ENCODE results near the gene RUNX3. TPM values are rescaled to one million over a fixed set of nuclear protein-coding genes. Genes with fewer than 3 reads are reported as not detected.
A peak's percentile ranks its signal among the peaks of the same experiment; 100 is the strongest.

The RUNX3 gene
- total RNA-seq, 1 donor from 2014 or later = 153 TPM

DNA sequence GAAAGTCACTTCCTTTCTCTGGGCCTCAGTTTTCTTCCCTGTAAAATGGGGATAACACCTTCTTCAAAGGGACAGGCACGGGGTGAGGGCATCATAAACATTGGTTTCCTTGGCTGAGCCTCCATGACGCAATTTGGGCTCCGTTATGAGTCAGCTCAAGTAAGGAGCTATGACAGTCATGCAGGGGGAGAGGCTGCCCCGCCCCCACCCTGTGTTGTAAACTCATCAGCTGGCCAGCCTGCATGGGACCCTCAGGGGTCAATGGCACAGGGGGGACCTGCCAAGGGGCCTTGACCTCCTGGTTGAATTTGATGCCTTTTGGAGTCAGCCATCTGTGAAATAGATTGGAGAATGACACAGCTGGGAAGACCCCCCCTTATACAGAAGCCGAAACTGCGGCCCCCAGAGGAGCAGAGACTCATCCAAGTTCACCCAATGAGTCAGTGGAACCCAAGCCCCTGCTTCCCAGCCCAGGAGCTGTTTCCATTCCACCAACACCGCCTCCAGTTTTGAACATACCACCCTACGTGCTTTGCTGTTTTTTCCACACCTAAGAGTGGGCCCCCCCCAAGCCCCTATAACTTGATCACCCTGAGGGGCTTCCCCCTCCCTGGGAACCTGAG lies 36.8 kb upstream of the RUNX3 start:
- Mint-ChIP-seq H3K27ac (peak overlapping the region; percentile 87), H3K4me1 (peaks cover 50% of the 10 kb centered on the region), H3K36me3 (ENCODE audit: low read depth) (no peaks in the 10 kb centered on the region), H3K4me3 (no peak overlapping the region), H3K9me3 (no peaks in the 10 kb centered on the region), H3K27me3 (no peaks in the 10 kb centered on the region)
- DNase-seq = no peak
- POLR2A ChIA-PET = interaction anchor here (0.6 to 6.3 kb wide), 11 partner anchors 10 to 66 kb away, joined by 3 to 88 read pairs (median 7); partner anchors contain the start of gene RUNX3
- CTCF ChIA-PET = interaction anchor here (1.4 to 6.8 kb wide), 2 partner anchors 36 to 68 kb away, joined by 3 to 71 read pairs; partner anchors contain the start of gene RUNX3
- TF ChIP-seq, protein P1, sequence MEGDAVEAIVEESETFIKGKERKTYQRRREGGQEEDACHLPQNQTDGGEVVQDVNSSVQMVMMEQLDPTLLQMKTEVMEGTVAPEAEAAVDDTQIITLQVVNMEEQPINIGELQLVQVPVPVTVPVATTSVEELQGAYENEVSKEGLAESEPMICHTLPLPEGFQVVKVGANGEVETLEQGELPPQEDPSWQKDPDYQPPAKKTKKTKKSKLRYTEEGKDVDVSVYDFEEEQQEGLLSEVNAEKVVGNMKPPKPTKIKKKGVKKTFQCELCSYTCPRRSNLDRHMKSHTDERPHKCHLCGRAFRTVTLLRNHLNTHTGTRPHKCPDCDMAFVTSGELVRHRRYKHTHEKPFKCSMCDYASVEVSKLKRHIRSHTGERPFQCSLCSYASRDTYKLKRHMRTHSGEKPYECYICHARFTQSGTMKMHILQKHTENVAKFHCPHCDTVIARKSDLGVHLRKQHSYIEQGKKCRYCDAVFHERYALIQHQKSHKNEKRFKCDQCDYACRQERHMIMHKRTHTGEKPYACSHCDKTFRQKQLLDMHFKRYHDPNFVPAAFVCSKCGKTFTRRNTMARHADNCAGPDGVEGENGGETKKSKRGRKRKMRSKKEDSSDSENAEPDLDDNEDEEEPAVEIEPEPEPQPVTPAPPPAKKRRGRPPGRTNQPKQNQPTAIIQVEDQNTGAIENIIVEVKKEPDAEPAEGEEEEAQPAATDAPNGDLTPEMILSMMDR (IDR thresholded peaks at IDR 0.05) = no peak
- intact Hi-C loops (cut with micrococcal nuclease) = loop anchor here (5.0 kb wide), 1 partner anchor 35 kb away; no protein-coding TSS in a partner anchor
- ATAC-seq (ENCODE audit: low read depth) = peak; percentile 35

DNA sequence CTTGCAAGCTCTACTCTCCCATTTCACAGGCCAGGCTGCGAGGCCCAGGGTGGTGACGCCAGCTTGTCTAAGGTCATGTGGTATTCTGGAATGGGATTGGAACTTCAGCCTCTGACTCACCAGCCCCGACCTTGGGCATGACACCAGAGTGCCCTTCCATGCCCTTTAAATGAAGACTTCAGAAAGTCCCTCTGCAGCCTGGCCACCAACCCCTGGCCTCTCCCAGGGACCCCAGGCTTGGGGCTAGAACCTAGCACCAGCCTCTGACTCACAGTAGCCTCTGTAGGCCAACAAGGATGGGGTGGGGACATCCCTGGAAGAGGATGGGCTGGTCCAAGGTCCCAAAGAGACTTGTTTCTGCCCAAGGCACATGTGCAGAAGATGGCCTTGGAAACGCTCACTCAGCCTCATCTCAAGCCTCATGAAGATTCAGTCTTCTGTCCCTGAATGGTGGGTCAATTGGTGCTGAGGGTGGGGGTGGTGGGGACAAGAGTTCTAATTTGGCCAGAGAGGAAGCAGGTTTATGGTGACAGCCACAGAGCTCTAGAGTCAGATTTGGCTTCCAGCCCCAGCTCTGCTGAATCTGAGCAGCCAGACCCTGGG lies 36.1 kb upstream of the RUNX3 start:
- ChIA-PET CTCF (interaction anchor here (1.4 to 6.8 kb wide), 3 partner anchors 34 to 69 kb away, joined by 3 to 71 read pairs (median 5); partner anchors contain the start of gene RUNX3), POLR2A (interaction anchor here (0.6 to 6.3 kb wide), 10 partner anchors 9 to 67 kb away, joined by 3 to 88 read pairs (median 10); partner anchors contain the start of gene RUNX3)
- H3K9me3 Mint-ChIP-seq = no peaks in the 10 kb centered on the region
- no peak for DNase-seq
- TF ChIP-seq, protein P1 (IDR thresholded peaks at IDR 0.05) = no peak
- ATAC-seq (ENCODE audit: low read depth) = no peak
- H3K27me3 Mint-ChIP-seq = no peaks in the 10 kb centered on the region
- H3K27ac Mint-ChIP-seq = peak overlapping the region; percentile 87
- intact Hi-C loops (cut with micrococcal nuclease) = loop anchor here (5.0 kb wide), 1 partner anchor 36 kb away; no protein-coding TSS in a partner anchor
- H3K4me3 Mint-ChIP-seq = no peak overlapping the region
- H3K36me3 Mint-ChIP-seq (ENCODE audit: low read depth) = no peaks in the 10 kb centered on the region
- H3K4me1 Mint-ChIP-seq = peaks cover 55% of the 10 kb centered on the region

DNA sequence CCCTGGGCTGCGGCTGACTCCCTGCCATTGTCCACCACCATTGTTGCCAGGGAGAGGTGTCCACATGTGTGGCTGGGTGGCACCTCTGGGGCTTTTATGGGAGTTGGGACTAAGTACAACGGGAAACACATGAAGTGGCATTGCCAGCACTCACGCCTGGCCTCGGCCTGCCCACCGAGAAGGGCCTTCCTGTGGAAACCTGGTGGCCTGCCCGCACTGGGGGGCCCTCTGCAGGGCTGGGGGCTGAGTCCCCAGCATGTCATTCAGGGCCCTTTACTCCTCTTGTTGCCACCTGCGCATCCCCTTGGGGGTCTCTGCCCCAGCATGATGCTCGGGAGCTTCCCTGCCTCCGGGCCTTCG lies 35.5 kb upstream of the RUNX3 start:
- ChIA-PET CTCF (interaction anchor here (1.3 to 6.8 kb wide), 4 partner anchors 33 to 118 kb away, joined by 3 to 71 read pairs (median 5); partner anchors contain the start of gene RUNX3), POLR2A (interaction anchor here (0.8 to 6.3 kb wide), 20 partner anchors 9 to 135 kb away, joined by 3 to 88 read pairs (median 8); partner anchors contain the start of gene RUNX3)
- Mint-ChIP-seq H3K9me3 (no peaks in the 10 kb centered on the region), H3K27me3 (no peaks in the 10 kb centered on the region), H3K4me1 (peaks cover 57% of the 10 kb centered on the region), H3K36me3 (ENCODE audit: low read depth) (no peaks in the 10 kb centered on the region), H3K4me3 (no peak overlapping the region), H3K27ac (peak overlapping the region; percentile 87)
- intact Hi-C loops (cut with micrococcal nuclease) = loop anchor here (1.0 to 5.0 kb wide), 7 partner anchors 10 to 72 kb away; no protein-coding TSS in a partner anchor
- no peak for DNase-seq
- ATAC-seq (ENCODE audit: low read depth) = no peak
- TF ChIP-seq, protein P1 (IDR thresholded peaks at IDR 0.05) = no peak

DNA sequence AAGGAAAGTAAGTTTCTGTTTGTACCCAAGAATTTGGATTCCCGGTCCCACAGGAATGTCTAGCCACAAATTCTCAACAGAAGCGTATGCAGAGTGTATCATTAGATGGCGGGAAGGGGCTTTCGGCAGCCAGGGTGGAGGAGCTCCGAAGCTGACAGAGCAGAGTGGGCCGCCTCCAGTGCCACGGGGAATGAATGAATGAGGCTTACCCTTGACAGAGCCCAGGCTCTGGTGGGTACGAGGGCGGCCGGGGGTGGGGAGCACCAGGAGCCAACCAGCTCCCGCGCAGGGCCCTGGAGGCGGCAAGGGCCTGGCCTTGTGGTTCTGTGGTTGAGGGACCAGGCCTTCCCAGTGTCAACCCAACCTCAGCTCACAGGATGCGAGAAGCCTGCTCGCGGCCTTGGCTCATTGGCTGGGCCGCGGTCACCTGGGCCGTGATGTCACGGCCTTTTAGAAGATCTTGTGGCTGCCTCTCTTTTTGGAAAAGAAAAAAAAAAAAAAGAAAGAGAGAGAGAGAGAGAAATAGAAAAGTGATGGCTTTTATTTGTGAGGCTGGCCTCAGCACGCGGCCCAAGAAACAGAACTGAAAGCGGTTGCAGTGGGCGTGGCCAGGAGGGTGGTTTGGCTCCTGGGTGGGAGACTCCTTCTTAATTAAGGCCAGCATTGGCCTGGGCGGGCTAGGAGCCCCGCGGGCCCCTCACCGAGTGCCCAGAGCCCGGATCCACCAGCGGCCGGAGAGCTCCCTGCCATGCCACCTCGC lies 34.9 kb upstream of the RUNX3 start:
- peak overlapping the region; percentile 76 for H3K4me3 Mint-ChIP-seq
- POLR2A ChIA-PET = interaction anchor here (0.8 to 6.3 kb wide), 24 partner anchors 9 to 135 kb away, joined by 3 to 88 read pairs (median 8); partner anchors contain the start of gene RUNX3
- peaks cover 57% of the 10 kb centered on the region for H3K4me1 Mint-ChIP-seq
- no peaks in the 10 kb centered on the region for H3K9me3 Mint-ChIP-seq
- no peaks in the 10 kb centered on the region for H3K36me3 Mint-ChIP-seq (ENCODE audit: low read depth)
- intact Hi-C loops (cut with micrococcal nuclease) = loop anchor here (1.0 to 5.0 kb wide), 7 partner anchors 10 to 72 kb away; no protein-coding TSS in a partner anchor
- CTCF ChIA-PET = interaction anchor here (1.3 to 6.8 kb wide), 6 partner anchors 18 to 117 kb away, joined by 3 to 71 read pairs (median 5); partner anchors contain the start of gene RUNX3
- H3K27me3 Mint-ChIP-seq = no peaks in the 10 kb centered on the region
- TF ChIP-seq, protein P1 (IDR thresholded peaks at IDR 0.05) = no peak
- peak; percentile 67 for DNase-seq
- peak overlapping the region; percentile 88 for H3K27ac Mint-ChIP-seq
- peak; percentile 84 for ATAC-seq (ENCODE audit: low read depth)

All from activated B cell treated with CpG ODN at 0.5 μM for 24 hours (primary cell).